Activated T-helper 1 cell treated with Interleukin-2 at 50 U/mL for 16 hours (primary cell): ENCODE measurements around the gene ANKS4B.
"Not testable (repeated sequence)": the region's sequence is repeated elsewhere in the genome, so short reads cannot be mapped to it uniquely, and the experiment has no call there.

Source experiments
- DNase-seq: peaks from one replicate; pipeline ENCODE4 v3.0.0-alpha.2; 2020; ENCODE audit warnings: low read depth

The ANKS4B gene

GRCh38 chr16:21233521-21234150 lies at the start of gene ANKS4B:
Gene ANKS4B (plus strand): TSS chr16:21233699. CDS start chr16:21233738, 39 bp downstream.
- DNase-seq, result no peak

- DNase-seq, result no peak
These were observed 49.5 kb upstream of the ANKS4B start for GRCh38 chr16:21183995-21184394.

- no peak for DNase-seq
These were observed 48.7 kb upstream of the ANKS4B start for GRCh38 chr16:21184834-21185233.

DNA sequence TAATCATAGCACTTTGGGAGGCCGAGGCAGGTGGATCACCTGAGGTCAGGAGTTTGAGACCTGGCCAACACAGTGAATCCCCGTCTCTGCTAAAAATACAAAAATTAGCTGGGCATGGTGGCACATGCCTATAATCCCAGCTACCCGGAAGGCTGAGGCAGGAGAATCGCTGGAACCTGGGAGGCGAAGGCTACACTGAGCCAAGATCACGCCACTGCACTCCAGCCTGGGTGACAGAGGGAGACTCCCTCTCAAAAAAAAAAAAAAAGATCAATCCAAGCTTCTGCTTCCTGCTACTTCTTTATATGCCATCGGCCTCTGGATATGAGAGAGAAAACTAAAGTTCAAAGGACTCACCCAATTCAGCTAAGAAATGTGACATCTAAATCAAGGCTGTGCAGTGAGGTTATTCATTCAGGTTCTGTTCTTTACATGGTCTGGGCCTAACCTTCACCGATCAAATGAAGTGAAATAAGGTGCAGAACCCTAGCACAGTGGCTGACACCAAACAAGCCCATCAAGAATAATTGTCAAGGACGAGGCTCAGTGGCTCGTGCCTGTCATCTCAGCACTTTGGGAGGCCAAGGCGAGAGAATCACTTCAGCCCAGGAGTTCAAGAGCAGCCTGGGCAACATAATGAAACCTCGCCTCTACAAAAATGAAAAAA lies 47.7 kb upstream of the ANKS4B start:
- no peak for DNase-seq

DNA sequence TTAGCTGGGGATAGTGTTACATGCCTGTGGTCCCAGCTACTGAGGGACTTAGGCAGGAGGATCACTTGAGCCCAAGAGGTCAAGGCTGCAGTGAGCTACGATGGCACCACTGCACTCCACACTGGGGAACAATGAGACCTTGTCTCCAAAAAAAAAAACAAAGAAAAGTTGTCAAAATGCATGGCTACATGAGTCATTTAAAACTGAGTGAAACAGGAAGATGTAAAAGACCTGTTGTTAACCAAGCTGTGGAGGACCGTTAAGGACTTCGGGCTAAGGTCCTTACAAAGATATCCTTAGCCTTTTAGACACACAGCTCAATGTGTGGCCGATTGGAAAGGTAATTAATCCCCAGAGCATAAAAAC lies 47.2 kb upstream of the ANKS4B start:
- DNase-seq, result no peak

DNA sequence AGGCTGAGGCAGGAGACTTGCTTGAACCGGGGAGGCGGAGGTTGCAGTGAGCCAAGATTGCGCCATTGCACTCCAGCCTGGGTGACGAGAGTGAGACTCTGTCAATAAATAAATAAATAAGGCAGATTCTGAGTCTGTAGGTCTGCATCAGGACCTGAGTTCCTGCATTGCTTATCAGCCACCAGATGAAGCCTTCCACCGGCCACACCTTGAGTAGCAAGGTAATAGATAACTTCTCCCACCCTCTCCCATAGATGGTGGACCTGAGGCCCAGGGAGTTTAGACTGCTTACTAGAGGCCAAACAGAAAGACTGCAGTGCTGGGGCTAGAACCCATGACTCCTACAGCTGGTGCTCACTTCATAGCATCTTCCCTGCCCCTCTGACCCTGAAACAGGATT lies 44.2 kb upstream of the ANKS4B start:
- DNase-seq, result no peak

DNA sequence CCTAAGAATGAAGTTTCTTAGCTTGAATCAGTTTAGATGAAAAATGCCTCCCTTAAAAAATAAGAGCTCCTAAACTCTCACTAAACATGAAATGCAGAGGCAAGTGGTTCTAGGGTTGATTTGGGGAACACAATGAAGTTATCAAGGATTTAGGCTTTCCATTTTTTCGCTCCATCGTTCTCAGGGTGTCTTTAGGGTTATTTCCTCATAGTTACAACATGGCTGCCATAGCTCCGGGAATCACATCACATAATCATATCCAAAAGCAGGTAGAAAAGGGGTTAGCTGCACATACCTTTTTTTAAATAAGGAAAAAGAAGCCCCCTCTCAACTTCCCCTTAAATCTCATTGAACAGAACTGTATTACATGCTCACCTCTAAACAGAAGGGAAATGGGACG lies 43.5 kb upstream of the ANKS4B start:
- DNase-seq, result no peak

DNA sequence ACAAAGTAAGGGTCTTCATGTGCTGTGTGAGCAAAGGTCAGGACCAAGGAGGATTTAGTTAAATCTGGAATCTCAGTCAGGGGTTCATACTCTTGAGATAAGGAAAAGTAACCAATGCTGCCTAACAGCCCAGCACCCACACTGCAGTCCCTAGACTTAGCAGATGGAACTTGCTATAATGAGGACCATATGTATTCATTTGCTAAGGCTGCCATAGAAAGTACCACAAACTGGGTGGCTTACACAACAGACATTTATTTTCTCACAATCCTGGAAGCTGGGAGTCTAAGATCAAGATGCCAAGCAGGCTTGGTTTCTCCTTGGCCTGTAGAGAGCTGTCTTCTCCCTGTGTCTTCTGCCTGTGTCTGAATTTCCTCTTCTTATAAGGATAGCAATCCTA lies 42.9 kb upstream of the ANKS4B start:
- no peak for DNase-seq

GRCh38 chr16:21192991-21193390 lies 40.5 kb upstream of the ANKS4B start:
- no peak for DNase-seq

DNA sequence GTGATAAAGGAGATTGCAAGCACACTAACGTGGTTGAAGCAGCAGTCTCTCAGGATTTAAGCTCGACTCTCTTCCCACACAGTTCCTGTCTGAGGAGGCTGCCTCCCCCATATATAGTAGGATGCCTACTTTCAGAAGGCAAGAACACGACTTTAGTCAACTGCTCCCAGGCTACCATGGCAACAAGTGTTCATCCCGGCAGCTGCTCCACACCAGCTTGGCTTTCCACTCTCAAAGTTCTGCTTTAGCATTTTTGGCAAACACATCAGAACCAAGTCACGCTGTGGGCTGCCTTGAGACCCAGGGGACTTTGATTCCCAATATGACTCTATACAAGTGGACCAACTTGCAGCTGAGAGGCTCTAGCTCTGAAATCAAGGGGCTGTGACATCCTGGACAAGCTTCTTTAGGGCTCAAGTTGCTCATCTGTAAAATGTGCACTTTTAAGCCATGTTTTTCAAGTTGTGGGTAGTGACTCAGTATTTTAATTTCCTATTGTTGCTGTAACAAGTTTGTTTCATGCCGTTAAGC lies 38.7 kb upstream of the ANKS4B start:
- DNase-seq, result no peak

DNA sequence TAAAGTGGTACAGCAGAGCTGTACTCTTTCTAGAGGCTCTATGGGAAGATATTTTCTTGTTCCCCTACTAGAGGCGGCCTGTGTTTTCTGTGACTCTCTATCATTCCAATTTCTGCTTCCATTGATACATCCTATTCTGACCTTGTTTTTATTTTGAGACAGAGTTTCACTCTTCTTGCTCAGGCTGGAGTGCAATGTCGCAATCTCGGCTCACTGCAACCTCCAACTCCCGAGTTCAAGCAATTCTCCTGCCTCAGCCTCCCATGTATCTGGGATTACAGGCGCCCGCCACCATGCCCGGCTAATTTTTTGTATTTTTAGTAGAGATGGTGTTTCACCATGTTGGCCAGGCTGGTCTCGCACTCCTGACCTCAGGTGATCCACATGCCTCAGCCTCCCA lies 38.2 kb upstream of the ANKS4B start:
- DNase-seq, result not testable (repeated sequence)

GRCh38 chr16:21197112-21197511 lies 36.4 kb upstream of the ANKS4B start:
- no peak for DNase-seq

GRCh38 chr16:21197621-21198020 lies 35.9 kb upstream of the ANKS4B start:
- no peak for DNase-seq

DNA sequence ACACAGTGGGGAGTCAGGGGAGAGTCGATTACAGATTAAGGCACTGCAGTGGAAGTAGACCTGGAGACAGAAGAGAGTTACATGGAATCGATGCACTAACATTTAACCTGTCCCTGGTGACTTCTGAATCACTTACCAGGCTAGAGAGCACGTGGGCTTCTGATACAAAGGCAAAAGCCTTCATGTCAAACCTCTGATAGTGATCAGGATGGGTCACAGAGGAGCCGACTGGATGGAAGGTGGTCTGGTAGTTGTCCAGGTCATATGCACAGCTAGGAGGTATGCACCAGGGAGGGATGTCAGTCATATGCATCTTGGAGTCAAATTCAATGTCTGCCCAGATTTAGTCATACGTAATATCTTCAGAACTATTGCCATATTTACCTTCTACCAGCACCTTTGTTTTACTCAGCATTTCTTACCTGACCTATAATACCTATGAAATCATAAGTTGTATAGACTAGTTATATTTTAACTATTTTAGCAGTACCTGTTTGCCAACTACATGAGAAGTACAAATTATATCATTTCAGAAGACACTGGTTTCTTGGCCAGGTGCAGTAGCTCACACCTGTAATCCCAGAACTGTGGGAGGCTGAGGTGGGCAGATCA lies 33.8 kb upstream of the ANKS4B start:
- no peak for DNase-seq

GRCh38 chr16:21203155-21203797 lies 30.2 kb upstream of the ANKS4B start:
- DNase-seq, result no peak

DNA sequence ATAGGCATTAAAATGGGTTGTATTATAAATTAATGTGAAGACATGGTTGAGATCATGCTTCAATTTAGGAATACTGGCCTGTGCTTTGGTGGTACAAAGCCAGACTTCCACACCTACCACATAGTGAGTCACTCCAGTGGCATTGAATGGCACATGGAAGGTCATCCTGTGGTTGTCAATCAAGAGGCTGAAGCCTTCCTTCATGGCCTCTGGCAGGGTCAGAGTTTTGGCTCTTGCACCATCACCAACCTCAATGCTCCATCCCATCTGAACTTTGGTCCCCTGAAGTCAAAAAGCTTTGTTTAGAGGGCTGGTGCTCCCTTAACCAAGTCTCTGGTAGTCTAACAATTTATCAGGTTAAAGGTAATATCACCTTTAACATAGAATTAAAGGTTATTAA lies 28.2 kb upstream of the ANKS4B start:
- DNase-seq, result no peak

- no peak for DNase-seq
These were observed 26.9 kb upstream of the ANKS4B start for GRCh38 chr16:21206550-21206949.

- DNase-seq, result no peak
These were observed 24.9 kb upstream of the ANKS4B start for GRCh38 chr16:21208446-21209230.

DNA sequence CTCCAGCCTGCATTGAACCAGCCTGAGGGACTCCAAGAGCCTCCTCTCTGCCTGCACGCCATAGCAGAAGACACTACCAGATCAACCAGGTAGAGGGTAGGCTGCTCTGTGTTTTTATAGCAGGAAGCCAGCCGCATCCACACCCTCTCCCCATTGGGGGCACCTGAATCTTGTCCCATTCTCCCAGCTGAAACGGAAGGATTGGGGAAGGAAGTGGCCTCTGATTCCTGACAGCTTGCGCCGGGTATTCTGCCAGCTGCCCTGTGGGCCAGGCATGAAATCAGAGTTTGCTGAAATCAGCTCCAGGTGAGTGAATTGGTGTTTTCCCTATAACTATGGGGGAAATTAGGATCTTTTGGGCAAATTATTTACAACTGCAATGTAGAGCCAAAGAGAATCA lies 22.0 kb upstream of the ANKS4B start, which contains the start of gene ZP2:
Gene ZP2 (minus strand): TSS at position 89 of the 400 bp plus-strand sequence. CDS start 27 bp downstream, at position 62.
- no peak for DNase-seq

- DNase-seq, result no peak
These were observed 19.4 kb upstream of the ANKS4B start for GRCh38 chr16:21214086-21214485.

DNA sequence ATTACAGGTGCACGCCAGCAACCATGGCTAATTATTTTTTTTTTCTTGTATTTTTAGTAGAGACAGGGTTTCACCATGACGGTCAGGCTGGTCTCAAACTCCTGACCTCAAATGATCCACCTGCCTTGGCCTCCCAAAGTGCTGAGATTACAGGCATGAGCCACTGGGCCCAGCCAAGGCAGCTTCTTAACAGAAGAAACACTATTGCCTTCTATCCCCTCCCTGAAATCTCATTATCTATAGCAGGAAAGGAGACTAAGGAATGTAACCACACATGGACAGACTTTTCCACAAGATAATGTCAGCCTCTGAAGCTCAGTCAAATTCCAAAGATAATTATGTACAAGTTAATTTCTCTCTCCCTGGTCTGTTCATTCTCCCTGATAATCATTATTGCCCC lies 16.4 kb upstream of the ANKS4B start:
- DNase-seq, result no peak

DNA sequence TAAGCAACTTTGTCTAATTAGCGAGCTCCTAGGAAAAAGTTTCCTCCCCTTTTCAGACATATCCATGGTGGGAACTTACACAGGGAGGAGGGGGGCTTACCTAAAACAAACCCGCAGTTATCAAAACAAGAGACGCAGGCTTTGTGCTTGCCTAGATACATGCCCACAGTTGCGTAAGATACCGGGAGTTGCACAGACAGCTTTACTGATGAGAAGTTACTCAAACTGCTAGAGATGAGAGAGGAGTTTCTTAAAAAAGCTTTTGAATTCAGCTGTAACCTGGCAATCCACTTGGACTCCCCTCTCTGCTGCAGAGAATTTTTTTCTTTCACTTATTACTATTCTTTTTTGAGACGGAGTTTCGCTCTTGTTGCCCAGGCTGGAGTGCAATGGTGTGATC lies 15.3 kb upstream of the ANKS4B start:
- DNase-seq, result no peak
